DMS153 treated with DMSO at 0.1 percent for 48 hours (cell line): ENCODE results near the gene TMEM229B.

Source experiments
- DNase-seq: peaks from one replicate; lab custom pipeline; 2025; ENCODE audit not compliant: unreplicated experiment; lab: John Stamatoyannopoulos, UW

TMEM229B gene

GRCh38 chr14:67425608-67426007 lies 62.9 kb downstream of the TMEM229B start:
- no peak for DNase-seq

GRCh38 chr14:67424539-67424938 lies 64.0 kb downstream of the TMEM229B start:
- DNase-seq, result no peak

- no peak for DNase-seq
Measured at GRCh38 chr14:67423424-67423823, 65.1 kb downstream of the TMEM229B start.

- no peak for DNase-seq
Measured at GRCh38 chr14:67421356-67422224, 66.9 kb downstream of the TMEM229B start.
